IPS-18c (cell line): Measurements from ENCODE around the gene ROBO1.

ENCODE experiments used
- H3K4me3 ChIP-seq: 2 replicates; pipeline ENCODE4 v1.7.0; 2013; ENCODE audit warnings: low read depth, mild to moderate bottlenecking, low read length, moderate library complexity; ENCODE audit not compliant: insufficient read depth
- H3K9me3 ChIP-seq: one replicate; pipeline ENCODE4 v1.6.1; 2013; ENCODE audit warnings: mild to moderate bottlenecking, low read length, moderate library complexity; ENCODE audit not compliant: control insufficient read depth, insufficient read depth

Gene ROBO1

GRCh38 chr3:79380581-79380980, 387.2 kb downstream of the ROBO1 start:
- Histone ChIP-seq H3K9me3 (no peaks in the 10 kb centered on the region), H3K4me3 (no peak overlapping the region)

- no peak overlapping the region for H3K4me3 ChIP-seq
- H3K9me3 ChIP-seq, result no peaks in the 10 kb centered on the region
Observed at GRCh38 chr3:79378064-79378463, 389.7 kb downstream of the ROBO1 start.

GRCh38 chr3:79369306-79369705, 398.5 kb downstream of the ROBO1 start:
- no peaks in the 10 kb centered on the region for H3K9me3 ChIP-seq
- no peak overlapping the region for H3K4me3 ChIP-seq

GRCh38 chr3:79368403-79368802, 399.4 kb downstream of the ROBO1 start:
- Histone ChIP-seq H3K4me3 (no peak overlapping the region), H3K9me3 (no peaks in the 10 kb centered on the region)

GRCh38 chr3:79367803-79368202, 400.0 kb downstream of the ROBO1 start:
- Histone ChIP-seq H3K9me3 (no peaks in the 10 kb centered on the region), H3K4me3 (no peak overlapping the region)

GRCh38 chr3:79367066-79367465, 400.7 kb downstream of the ROBO1 start:
- no peak overlapping the region for H3K4me3 ChIP-seq
- H3K9me3 ChIP-seq, result no peaks in the 10 kb centered on the region

GRCh38 chr3:79366414-79366813, 401.4 kb downstream of the ROBO1 start:
- H3K4me3 ChIP-seq, result no peak overlapping the region
- no peaks in the 10 kb centered on the region for H3K9me3 ChIP-seq

GRCh38 chr3:79364784-79365183, 403.0 kb downstream of the ROBO1 start:
- Histone ChIP-seq H3K4me3 (no peak overlapping the region), H3K9me3 (no peaks in the 10 kb centered on the region)

GRCh38 chr3:79362571-79363270, 405.1 kb downstream of the ROBO1 start:
- Histone ChIP-seq H3K4me3 (no peak overlapping the region), H3K9me3 (no peaks in the 10 kb centered on the region)

- no peak overlapping the region for H3K4me3 ChIP-seq
- H3K9me3 ChIP-seq, result no peaks in the 10 kb centered on the region
Observed at GRCh38 chr3:79361748-79362378, 405.9 kb downstream of the ROBO1 start.

GRCh38 chr3:79358327-79358726, 409.5 kb downstream of the ROBO1 start:
- no peaks in the 10 kb centered on the region for H3K9me3 ChIP-seq
- H3K4me3 ChIP-seq, result no peak overlapping the region

- Histone ChIP-seq H3K9me3 (no peaks in the 10 kb centered on the region), H3K4me3 (no peak overlapping the region)
Observed at GRCh38 chr3:79354179-79354688, 413.6 kb downstream of the ROBO1 start.

GRCh38 chr3:79351699-79352098, 416.1 kb downstream of the ROBO1 start:
- no peak overlapping the region for H3K4me3 ChIP-seq
- H3K9me3 ChIP-seq, result no peaks in the 10 kb centered on the region

- Histone ChIP-seq H3K4me3 (no peak overlapping the region), H3K9me3 (no peaks in the 10 kb centered on the region)
Observed at GRCh38 chr3:79344876-79345871, 422.6 kb downstream of the ROBO1 start.

GRCh38 chr3:79341961-79342360, 425.8 kb downstream of the ROBO1 start:
- Histone ChIP-seq H3K9me3 (no peaks in the 10 kb centered on the region), H3K4me3 (no peak overlapping the region)

- no peak overlapping the region for H3K4me3 ChIP-seq
- peaks cover 7% of the 10 kb centered on the region for H3K9me3 ChIP-seq
Observed at GRCh38 chr3:79339846-79340245, 428.0 kb downstream of the ROBO1 start.

GRCh38 chr3:79337798-79338197, 430.0 kb downstream of the ROBO1 start:
- H3K4me3 ChIP-seq, result no peak overlapping the region
- H3K9me3 ChIP-seq, result peaks cover 7% of the 10 kb centered on the region
